HG02623 (cell line): ENCODE data around the gene PALM2AKAP2.

Experiments
- ATAC-seq: cut with Tn5 transposase; IDR thresholded peaks from one replicate; pipeline ENCODE4 v1.9.1; 2021; ENCODE audit warnings: moderate library complexity; ENCODE audit not compliant: unreplicated experiment

The PALM2AKAP2 gene

DNA sequence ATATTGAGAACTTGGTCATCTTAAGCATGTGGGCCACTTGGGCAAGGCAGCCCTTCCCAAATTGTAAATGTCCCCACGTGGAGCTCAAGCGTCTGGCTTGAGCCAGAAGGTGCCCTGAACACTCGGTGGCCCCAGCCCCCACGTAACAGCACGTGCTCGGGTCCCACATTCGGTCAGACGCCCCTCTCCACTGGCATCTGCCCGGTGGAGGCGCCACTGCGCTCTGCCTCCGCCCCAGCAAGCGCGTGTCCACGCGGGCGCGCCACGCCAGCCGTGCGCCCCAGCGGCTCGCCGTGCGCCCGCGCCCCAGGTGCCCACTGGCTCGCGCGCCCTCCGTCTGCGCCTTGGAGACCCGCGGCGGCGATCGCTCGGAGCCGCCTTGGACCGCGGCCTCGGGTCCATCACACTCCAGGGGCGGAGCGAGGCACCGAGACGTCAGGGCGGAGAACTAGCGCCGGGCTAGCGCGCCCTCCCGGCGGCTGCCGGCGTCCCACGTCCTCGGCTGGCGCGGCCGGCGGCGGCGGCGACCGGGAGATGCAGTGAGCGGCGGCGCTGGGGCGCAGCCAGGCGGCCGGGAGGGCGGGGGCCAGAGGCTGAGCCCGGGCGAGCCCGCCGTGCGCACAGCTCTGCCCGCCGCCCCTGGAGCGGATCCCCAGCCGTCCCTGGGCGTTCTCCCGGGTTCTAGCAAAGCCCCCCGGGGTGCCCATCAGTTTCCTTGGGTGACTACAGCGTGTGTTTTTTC, at the start of gene PALM2AKAP2:
PALM2AKAP2 (plus strand) TSS at position 488 of the 742 bp plus-strand sequence. CDS start 291 bp downstream, outside the sequence.
- no peak for ATAC-seq

DNA sequence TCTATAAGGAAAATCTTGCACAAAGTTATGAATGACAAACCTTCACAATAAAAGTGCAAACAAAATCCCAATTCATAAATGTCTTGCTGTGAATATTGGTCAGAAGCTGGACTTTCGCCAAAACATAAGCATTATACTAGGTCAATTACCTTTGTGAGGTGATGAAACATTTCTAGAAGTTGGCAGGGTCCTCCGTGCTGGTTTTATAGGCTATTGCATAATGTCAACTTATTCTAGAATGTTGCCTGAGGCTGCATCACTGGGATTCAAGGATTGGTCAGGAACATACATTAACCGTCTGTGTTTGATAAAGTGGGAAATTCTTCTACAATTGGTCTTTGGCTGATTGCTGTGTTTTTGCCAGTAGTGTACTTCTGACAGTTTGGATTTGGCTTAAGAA, 49.8 kb upstream of the PALM2AKAP2 start:
- no peak for ATAC-seq

DNA sequence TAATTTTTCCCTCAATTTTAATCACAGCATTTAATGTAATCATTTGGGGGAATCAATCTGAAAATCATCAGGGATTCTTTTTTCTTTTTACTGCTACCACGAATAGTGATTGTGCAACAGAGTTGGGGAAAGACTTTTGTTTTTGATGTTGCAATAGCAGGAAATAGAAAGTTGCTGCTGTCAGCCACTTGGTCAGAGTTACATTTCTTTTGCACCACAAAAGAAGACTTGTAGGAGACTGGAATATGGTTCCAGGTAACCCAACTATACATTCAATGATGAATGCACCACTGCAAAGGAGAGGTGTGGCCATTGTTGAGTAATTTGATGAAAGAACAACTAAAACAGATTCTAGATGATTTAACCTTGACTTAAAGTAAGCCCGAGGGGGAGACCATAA, 46.3 kb upstream of the PALM2AKAP2 start:
- ATAC-seq: no peak

DNA sequence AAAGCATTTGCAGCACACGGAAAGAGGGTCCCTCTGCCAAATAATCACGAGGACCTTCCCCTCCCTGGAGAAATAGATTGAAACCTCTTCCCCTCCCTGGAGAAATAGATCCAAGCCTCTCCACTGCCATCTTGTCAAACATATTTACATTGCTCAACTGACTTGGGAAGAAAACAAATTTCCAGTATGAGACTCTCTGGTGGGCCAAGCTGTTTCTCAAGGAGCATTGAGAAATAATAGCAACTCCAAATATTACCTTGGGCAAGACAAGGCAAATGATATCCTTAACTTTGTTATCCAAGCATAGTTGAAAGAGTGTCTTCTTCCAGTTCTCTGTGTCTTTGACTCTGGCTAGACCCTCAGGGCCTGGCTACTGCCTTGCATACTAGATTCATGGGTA, 45.2 kb upstream of the PALM2AKAP2 start:
- ATAC-seq: no peak

DNA sequence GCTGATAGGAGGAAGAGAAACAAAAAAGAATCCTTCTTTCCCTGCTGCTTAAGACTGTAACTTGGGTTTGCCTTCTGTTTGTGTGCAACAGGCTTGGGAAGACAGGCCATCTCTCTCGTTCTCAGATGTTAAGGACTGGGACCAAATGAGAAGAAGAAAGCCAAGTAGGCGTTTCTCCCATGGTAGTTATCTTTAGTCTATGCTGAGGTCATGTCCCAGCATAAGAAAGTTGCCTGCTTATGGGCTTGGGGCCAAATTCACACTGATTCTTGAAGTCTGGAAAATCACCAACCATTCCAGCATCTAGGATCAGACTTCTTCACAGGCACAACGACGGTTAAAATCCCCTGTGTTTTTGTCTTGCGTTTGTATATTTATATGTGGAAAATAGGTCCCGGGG, 44.2 kb upstream of the PALM2AKAP2 start:
- no peak for ATAC-seq

DNA sequence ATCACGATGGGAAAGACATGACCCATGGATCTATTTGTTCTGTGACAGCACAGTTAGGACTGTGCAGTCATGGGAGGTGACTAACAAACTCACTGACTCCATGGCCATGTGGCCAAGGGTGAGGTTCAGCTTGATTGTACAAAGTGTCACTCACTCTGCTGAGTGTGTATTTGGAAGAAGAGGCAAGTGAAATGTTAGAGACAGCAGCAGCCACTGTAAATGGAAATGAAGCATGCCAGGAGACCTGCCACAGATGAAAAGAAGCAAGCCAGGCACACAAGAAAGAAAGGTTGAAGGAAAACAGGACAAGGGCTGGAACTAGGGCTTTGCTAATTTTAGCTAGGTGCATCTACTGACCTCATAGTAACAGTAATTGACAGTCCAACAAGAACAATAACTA, 42.7 kb upstream of the PALM2AKAP2 start:
- ATAC-seq: no peak

DNA sequence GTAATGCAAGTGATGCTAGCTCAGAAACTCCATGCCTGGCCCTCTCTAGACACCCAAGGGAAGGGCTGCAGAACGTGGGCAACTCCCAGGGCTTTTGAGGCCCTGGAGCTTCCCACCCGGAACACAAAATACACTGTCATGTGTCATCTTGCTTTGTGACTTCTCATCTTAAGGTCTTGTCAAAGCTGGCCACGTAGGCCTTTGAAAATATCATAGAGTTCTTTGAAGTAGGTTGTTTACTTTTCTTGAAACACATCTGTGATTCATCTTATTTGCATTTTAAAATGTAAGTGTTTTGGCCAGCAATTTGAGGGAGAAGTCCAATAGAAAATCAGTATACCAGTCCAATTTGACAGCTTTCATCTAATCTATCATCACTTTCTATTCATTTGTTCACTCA, 40.2 kb upstream of the PALM2AKAP2 start:
- ATAC-seq: no peak

DNA sequence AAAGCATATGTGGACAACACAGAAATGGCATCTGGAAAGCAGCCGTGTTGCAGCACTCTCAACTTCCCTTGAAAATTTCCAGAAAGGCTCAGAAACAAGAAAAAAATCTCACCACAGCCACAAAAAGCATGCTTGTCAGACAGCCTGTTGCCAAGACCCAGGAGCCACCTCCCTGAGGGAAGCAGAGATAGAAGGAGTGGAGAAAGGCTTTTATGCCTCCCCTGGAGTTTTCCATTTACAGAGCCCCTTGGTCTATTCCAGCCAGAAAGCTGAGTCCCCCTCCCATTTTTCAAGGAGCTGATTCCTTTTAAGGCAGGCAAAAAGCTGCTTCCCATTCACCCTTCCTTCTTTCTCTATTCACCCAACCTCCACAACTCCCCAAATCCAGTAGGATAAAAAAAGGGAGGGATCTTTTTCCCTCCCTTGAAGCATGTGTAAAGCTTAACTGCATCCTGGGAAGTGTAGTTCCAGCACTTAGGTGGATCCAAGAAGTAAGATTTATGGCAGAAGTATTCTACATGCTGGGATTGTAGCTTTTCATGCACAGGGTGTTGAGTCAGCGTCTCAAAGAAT, 37.1 kb upstream of the PALM2AKAP2 start:
- ATAC-seq: no peak

DNA sequence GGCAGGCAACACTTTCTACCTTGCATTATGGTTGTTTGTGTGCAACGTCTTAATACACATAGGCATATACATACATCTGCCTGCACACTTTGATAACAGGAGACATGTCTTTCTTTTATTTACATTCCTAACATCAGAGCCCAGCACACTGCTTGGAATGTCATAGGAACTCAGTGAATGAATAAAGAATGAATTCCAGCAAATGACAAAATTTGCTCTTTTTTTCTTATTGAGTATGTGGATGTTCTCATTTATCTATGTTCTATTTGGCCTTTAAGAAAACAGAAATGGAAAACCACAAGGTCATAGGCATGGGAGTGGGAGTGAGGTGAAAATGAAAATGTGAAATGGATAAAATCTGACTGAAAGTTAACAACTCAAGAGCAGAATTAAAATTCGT, 36.3 kb upstream of the PALM2AKAP2 start:
- ATAC-seq: no peak

DNA sequence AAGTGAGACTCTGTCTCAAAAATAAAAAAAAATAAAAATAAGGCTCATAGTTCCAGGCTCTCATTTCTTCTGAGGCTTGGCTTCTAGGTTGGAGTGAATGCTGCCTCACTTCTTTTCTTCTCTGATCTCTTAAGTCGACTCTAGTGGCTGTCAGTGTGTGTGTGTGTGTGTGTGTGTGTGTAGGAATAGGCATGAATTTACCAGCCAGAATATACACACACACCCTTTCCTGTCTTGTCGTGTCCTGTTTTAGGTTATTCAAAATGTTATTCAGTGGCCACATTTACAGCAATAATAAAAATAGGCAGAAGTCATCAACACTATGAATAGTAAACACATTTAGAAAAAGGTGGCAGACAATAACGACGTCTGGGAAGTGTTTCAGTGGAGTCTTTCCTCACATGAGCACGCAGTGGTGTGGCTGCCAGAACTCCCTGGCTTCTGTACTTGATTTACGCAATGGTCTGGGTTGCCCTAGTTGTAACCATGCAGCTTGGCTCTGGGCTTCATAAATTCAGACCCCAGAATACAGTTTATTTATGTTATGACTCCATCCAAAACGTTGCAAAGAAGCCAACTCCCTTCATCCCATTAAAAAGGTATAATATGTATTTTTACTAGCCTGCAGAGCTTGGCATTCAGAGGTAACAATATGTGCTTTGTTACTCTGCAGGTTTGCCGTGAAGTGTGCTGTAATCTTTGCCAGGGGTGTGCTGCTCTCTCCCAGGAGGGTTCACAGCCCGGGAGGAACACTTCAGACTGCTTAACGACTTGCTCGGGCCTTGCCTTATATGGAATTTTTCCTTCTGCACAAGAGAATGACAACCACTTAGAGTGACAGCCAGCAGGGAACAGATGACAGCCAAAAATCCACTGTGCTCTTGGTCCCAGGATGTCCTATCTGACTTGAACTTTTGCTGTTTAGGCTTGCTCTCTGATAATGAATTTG, 34.4 kb upstream of the PALM2AKAP2 start:
- ATAC-seq: no peak

DNA sequence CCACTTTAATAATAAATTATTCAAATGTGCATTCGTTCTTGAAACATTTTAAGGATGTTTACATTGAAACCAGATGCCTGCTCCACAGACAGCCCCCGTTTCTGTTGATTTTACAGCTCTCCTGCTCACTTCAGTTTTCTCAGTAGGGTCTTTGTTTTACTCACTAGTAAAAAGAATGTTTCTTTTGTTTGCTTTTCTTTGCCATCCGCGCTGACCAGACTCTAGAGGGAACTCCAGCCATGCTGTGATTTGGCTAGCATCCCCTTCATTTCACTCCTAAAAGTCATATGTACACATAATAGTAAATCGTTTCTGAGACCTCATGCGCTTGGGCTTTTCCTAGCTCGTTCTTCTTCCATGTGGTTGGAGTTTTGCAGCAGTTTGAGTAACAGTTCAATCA, 28.7 kb upstream of the PALM2AKAP2 start:
- ATAC-seq: no peak

DNA sequence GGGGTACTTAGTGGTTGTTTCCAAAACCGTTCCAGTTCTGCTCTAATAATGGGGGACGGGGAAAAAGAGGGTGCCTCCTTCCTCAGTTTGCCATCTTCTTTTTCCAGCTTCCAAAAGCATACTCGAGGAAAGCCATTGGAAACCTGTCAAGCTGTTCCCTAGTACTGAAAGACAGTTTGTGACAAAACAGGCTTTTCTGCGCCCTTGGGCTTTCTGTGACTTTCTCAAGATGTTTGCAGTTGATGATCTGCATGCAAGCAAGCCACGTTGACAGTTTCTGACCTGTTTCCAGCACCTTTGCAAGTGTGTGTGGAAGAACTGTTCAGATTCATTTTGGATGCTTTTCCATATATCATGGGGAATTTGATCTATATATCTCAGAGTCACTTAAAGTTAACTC, 26.7 kb upstream of the PALM2AKAP2 start:
- no peak for ATAC-seq

DNA sequence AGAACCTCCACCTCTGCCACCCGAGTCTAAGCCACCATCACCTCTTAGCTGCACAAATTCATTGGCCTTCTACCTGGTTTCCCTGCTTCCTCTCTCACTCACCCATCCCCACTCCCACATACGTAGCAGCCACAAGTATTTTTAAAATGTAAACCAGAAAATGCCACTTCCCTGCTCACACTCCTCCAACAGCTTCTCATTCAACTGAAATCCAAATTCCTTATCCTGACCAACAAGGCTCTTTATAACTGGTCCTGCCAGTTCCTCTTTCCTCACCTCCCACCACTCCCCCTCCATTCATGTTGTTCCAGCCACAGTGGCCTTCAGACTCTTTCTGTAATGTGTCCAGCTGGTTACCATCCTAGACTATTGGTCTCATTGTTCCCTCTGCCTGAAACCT, 25.0 kb upstream of the PALM2AKAP2 start:
- ATAC-seq: no peak

DNA sequence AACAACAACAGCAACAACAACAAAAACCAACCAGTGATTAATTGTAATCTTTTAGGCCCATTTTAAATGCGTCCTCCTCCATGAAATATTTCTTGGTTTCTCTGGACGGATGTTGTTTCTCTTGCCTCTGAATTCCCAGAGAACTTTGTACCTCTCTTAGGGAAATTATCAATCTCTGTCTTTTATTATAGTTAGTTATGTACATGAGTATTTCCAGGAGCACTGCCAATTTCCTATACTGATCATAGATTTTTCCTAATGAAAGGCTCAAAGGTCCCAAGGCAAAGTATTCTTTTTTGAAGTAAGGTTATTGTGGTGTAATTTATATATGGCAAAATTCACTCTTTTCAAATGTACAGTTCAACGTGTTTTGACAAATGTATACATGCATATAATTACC, 20.4 kb upstream of the PALM2AKAP2 start:
- ATAC-seq: no peak

DNA sequence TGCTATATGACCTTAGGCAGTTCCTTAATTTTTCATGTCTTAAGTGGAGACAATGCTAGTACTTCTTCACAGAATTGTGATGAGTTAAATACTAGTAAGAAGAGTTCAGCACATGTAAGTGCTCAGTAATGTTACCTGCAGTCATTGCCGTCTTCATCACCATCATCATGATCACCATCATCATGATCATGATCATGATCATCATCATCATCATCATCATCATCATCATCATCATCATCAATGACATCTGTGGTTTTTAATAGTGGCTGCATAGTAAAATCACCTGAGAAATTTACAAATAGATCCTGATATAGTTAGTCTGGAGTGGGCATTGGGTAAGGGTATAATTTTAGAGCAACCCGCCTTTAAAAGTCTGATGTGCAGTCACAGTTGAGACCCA, 14.7 kb upstream of the PALM2AKAP2 start:
- ATAC-seq: no peak

DNA sequence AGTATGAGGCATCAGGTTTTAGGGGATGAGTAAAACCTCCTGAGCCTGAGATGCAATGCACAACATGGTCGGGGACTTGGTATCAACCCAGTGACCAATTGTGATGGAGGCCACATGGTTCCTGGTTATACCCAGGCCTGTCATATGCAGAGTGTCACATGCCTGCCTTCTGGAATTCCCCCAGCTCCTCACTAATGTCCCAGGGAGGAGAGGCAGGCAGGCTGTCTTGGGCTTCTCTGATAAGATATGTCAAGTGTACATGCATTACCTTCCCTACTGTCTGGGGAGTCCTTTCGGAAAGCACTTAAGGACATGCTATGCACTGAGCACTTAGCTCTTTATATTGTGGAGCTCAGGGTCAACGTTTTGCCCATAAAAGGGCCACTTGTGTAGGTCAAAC, 14.2 kb upstream of the PALM2AKAP2 start:
- ATAC-seq: no peak

DNA sequence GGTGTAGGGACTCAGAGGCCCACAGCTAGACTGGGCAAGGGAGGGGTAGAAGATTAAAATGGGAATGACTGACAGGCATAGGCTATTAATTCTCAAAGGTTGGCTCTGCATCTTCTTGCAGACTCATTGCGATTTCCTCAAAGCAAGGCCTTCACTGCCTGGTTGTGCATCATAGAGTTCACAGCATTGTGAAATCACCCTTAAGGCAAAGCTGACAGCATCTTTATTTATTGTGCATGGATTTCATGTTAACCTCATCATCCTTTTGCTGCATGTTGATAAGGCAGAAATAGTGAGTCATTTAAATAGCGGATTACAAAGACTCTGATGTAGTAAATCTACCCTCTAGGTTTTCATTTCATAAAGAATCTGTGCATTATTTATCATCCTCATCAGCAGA, 13.6 kb upstream of the PALM2AKAP2 start:
- no peak for ATAC-seq

DNA sequence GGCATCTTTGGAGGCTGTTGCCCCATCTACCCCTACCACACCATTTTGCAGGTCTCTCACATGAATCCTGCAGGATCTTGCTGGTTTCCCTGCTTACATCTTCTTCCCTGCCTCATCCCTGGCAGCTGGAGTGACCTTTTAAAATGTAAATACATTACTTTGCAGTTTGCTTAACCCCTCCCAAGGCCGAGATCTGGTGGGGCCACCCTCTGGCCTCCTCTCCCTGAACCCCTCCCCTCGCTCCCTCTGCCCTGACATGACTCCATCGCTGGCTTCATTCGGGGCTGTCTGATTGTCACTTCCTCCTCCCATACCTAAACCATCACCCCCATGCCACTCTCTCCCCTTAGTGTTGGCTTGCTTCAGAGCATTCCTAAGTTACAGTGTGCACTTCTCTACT, 12.6 kb upstream of the PALM2AKAP2 start:
- no peak for ATAC-seq

DNA sequence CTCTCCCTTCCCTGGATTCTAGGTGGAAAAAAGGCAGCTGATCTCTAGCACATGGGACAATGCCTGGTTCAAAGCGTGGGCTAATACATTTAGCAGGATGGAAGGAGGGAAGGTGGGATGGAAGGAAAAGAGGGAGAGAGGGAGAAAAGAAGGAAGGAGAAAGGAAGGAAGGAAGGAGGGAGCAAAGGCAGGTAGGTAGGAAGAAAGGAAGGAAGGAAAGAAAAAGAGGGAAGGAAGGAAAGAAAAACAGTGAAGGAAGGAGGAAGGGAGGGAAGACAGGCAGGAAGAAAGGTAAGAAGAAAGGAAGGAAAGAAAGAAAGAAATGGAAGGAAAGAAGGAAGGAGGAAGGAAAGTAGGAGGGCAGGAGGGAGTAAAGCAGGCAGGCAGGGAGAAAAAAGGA, 12.2 kb upstream of the PALM2AKAP2 start:
- no peak for ATAC-seq

DNA sequence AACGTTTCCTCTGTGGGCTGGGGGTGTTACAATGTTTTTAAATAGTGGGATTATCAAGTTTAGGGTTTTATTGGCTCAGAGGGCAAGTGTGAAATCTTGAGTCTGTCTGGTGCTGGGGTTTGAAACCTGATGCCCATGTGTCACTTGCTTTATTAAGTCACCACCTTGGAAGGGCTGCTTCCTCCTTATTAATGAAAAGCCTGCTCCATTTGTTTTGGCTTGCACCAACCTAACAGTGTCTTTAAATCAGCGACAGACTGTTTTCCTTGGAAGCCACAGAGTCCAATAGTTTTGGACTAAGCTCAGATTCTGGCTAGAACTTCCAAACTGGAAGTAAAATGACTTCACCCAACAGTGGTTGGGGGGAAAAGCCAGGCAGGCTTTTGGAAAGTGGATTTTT, 10.7 kb upstream of the PALM2AKAP2 start:
- no peak for ATAC-seq

DNA sequence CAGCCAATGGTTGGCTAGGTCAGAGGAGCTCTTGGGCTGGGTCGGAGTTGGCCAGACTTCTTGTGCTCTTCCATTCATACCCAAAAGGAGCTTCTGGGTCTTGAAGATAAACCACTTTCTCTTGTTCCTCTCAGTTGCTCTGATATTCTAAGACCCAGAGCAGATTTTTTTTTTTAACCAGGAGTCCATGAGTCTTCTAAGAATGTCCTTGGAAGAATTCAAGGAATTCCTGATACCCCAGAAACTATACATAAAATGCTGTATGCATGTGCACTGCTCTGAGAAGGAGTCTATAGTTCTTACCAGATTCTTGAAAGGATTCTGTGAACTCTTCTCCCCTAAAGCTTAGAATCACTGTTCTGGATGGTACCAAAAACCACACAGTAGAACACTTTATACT, 9.9 kb upstream of the PALM2AKAP2 start:
- ATAC-seq: no peak

DNA sequence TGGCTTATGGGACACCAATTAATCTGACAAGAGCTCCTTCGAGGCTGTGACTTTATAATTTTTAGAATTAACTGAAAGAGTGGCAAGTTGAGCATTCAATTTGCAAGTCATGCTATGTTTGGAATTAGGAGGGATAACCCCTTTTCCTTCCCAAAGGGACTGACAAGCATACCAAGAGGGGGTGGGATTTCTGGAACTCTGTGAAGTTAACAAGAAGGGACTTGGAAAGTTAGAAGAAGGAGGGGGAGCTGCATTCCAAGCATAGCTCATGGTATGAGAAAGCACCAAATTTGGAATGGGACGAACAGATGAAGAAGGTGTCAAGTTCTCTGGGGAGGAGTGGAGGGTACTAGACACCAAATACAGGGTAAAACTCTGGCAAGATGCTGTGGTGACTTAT, 8.9 kb upstream of the PALM2AKAP2 start:
- ATAC-seq: no peak
